Adrenal gland (tissue), 12 donors: ENCODE measurements around the gene PRKN. TPM values are rescaled to one million over a fixed set of nuclear protein-coding genes. Genes with fewer than 3 reads are reported as not detected.

Experiments used
- DNase-seq, 7 donors: peaks; one replicate each; pipeline ENCODE4 v3.0.0-alpha.2; 2019 to 2020
- H3K27ac ChIP-seq, 5 donors: fragments of 200-600 bp; sonication (generic) in 4 of 5; 1 replicate in 3 of 5; 2 replicates in 2 of 5; pipeline versions ENCODE4 v1.5.1 to v1.8.0; 2016 to 2020; ENCODE audit warnings: mild to moderate bottlenecking in 1 of 5
- H3K27me3 ChIP-seq: fragments of 200-600 bp; 2 replicates; pipeline ENCODE4 v1.8.0; 2021
- H3K36me3 ChIP-seq, 2 donors: fragments of 200-600 bp; replicated peaks in 1 of 2; 1 replicate in 1 of 2; 2 replicates in 1 of 2; pipeline versions ENCODE4 v1.5.1 to v1.8.0; 2018 to 2022
- H3K4me1 ChIP-seq, 2 donors: fragments of 200-600 bp; replicated peaks in 1 of 2; 1 replicate in 1 of 2; 2 replicates in 1 of 2; pipeline versions ENCODE4 v1.5.1 to v1.8.0; 2018 to 2021
- H3K4me3 ChIP-seq, 4 donors: fragments of 200-600 bp; sonication (generic) in 3 of 4; one replicate each; pipeline ENCODE4 v1.5.1; 2016 to 2018
- H3K9me3 ChIP-seq, 3 donors: fragments of 200-600 bp; sonication (generic) in 1 of 3; replicated peaks in 1 of 3; 1 replicate in 2 of 3; 2 replicates in 1 of 3; pipeline versions ENCODE4 v1.5.1 to v1.8.0; 2016 to 2021
- POLR2A ChIP-seq, 2 donors: fragments of 450-650 bp; IDR thresholded peaks; one replicate each; pipeline ENCODE4 v1.6.1; 2017; ENCODE audit warnings: antibody characterized with exemption in 2 of 2, mild to moderate bottlenecking in 2 of 2, moderate library complexity in 1 of 2
- WGBS, 4 donors: extraction: QIAGEN DNeasy Blood & Tissue Kit in 2 of 4; methylation state at CpG; one replicate each; pipeline versions ENCODE4 v1.1.5 to v1.1.7; 2013 to 2017; 5-methylcytosine and 5-hydroxymethylcytosine counted together
- intact Hi-C, 2 donors: fragments of 100-400 bp; cut with DNase I; formaldehyde crosslinking; loops; one replicate each; pipeline versions ENCODE4 v1.14.1 to v1.15.0; 2022 to 2023
- polyA plus RNA-seq, 3 donors: library from polyadenylated mRNA; stranded (reverse); fragments of 200-250 nt in 2 of 3; fragments of 350-450 nt in 1 of 3; fragmentation: Illumina TruSeq in 1 of 3; extraction: RNeasy Lipid Tissue Mini Kit (QIAGEN cat#74804) in 1 of 3; gene quantifications; one replicate each; pipeline ENCODE4 v1.2.3, GENCODE V29; 2013 to 2014
- total RNA-seq, 9 donors: library from RNA; depleted of rRNA in 4 of 9; stranded (reverse); fragments of >200 nt in 4 of 9; fragments of 120-200 nt in 1 of 9; fragmentation: NEBNext Ultra II Directional in 1 of 9; extraction: Animal tissue kit (Norgen Biotek cat#: 25700) in 1 of 9; gene quantifications; one replicate each; pipeline versions ENCODE4 v1.1.0 to v1.2.4, GENCODE V29; 2013 to 2023
- TF ChIP-seq, protein P1 (sequence below), 6 experiments: fragments of 450-650 bp in 4 of 6; fragments of 200-600 bp in 2 of 6; sonication (generic) in 1 of 6; IDR thresholded peaks; 1 replicate in 5 of 6; 2 replicates in 1 of 6; pipeline versions ENCODE4 v1.5.1 to v1.8.0; 2016 to 2021; ENCODE audit warnings: antibody characterized with exemption in 6 of 6, mild to moderate bottlenecking in 2 of 6, moderate library complexity in 1 of 6
- donor health status: healthy with polysubstance abuse.
- donor health status: Bipolar disorder and iron deficiency.
- donor health status: DM: yes; HTN: yes; CAD: no.
- donor health status: DM: no; HTN: no; CAD: no.
- donor health status: DM: no; HTN: no; CAD: no.
- donor health status: DM: yes; HTN: yes; CAD: no.

The PRKN gene
- total and polyA plus RNA-seq, 12 donors, result 1.9 to 159 (median 13.3) TPM

DNA sequence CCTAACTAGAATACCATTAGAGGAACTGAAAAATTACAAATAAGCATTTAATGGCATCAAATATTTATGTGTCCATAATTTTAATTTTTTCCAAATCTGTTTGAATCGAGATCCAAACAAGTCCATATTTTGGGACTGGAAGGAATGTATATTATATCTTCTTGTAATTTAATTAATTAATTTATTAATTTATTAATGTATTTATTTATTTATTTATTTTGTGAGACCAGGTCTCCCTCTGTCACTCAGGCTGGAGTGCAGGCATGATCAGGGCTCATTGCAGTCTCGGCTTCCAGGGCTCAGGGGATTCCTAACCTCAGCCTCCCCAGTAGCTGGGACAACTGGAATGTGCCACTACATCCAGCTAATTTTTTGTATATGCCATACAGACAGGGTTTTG is 453.6 kb downstream of the PRKN start:
- no peak for DNase-seq
- Histone ChIP-seq H3K4me1 (no peaks in the 10 kb centered on the region), H3K4me3 (no peak overlapping the region), H3K27ac (no peak overlapping the region), H3K27me3 (no peaks in the 10 kb centered on the region), H3K36me3 (no peaks in the 10 kb centered on the region), H3K9me3 (no peaks in the 10 kb centered on the region)
- TF ChIP-seq POLR2A (IDR thresholded peaks at IDR 0.05), result no peak
- TF ChIP-seq, protein P1, sequence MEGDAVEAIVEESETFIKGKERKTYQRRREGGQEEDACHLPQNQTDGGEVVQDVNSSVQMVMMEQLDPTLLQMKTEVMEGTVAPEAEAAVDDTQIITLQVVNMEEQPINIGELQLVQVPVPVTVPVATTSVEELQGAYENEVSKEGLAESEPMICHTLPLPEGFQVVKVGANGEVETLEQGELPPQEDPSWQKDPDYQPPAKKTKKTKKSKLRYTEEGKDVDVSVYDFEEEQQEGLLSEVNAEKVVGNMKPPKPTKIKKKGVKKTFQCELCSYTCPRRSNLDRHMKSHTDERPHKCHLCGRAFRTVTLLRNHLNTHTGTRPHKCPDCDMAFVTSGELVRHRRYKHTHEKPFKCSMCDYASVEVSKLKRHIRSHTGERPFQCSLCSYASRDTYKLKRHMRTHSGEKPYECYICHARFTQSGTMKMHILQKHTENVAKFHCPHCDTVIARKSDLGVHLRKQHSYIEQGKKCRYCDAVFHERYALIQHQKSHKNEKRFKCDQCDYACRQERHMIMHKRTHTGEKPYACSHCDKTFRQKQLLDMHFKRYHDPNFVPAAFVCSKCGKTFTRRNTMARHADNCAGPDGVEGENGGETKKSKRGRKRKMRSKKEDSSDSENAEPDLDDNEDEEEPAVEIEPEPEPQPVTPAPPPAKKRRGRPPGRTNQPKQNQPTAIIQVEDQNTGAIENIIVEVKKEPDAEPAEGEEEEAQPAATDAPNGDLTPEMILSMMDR (IDR thresholded peaks at IDR 0.05), result no peak
- intact Hi-C loops, result no loop called here
- WGBS, 4 donors, result 91 to 95% (median 93%) methylated on average over 2 of the region's 2 CpGs

DNA sequence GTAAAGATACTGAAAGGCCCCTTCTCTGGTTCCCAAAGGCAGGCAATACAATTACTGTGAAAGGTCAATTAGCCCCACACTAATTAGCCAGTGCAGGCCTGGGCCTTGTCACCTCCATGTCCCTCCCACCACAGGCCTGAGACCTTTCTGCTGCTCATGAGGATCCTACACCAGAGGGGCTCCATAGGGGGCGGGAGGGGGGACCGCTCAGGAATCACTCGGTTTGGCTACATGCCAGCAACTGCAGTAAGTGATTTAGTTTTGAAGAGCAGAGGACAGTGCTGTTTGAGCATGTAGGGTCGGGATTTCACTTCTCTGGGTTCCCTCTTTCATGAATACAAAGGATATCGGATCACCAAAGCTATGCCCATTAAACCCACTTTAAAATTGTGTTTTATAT is 455.6 kb downstream of the PRKN start:
- Histone ChIP-seq H3K27ac (no peak overlapping the region), H3K4me3 (no peak overlapping the region), H3K27me3 (no peaks in the 10 kb centered on the region), H3K4me1 (no peaks in the 10 kb centered on the region), H3K9me3 (no peaks in the 10 kb centered on the region), H3K36me3 (no peaks in the 10 kb centered on the region)
- no peak for DNase-seq
- TF ChIP-seq, protein P1 (IDR thresholded peaks at IDR 0.05), result no peak
- no peak for TF ChIP-seq POLR2A (IDR thresholded peaks at IDR 0.05)
- intact Hi-C loops, result no loop called here
- 78 to 80% (median 79%) methylated on average over 5 of the region's 5 CpGs for WGBS, 4 donors

DNA sequence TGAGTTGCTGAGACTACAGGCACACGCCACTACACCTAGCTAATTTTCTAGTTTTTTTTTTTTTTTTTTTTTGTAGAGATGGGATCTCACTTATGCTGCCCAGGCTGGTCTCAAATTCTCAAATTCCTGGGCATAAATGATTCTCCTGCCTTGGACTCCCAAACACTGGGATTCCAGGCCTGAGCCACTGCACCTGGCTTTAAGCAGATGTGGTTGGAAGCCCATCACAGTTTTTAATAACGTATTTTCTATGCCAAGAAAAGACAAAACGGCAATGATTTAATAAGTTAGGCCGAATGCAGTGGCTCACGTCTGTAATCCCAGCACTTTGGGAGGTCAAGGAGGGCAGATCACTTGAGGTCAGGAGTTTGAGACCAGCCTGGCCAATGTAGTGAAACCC is 456.6 kb downstream of the PRKN start:
- intact Hi-C loops, result no loop called here
- no peaks in the 10 kb centered on the region for H3K36me3 ChIP-seq
- no peaks in the 10 kb centered on the region for H3K4me1 ChIP-seq
- no peak overlapping the region for H3K4me3 ChIP-seq
- H3K27me3 ChIP-seq, result no peaks in the 10 kb centered on the region
- no peak for DNase-seq
- TF ChIP-seq, protein P1 (IDR thresholded peaks at IDR 0.05), result no peak
- H3K9me3 ChIP-seq, result no peaks in the 10 kb centered on the region
- 93 to 96% (median 94%) methylated on average over 5 of the region's 5 CpGs for WGBS, 4 donors
- H3K27ac ChIP-seq, result no peak overlapping the region

DNA sequence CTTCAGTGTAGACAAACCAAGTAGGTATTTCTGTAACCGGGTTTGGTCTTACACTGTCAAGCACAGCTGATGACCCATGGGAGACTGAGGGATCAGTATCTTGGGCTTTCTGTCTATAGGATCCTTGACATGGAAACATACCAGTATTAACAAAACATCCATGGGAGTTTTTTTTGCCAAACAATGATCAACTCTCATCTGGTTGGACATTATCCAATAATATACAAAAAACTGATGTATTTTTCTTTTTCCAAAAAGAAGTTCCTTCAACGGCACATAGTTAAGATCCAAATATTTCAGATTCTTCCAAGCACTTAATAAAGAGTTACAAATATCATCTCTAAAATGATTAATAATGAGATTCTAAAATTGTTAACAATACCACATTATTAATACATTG is 459.9 kb downstream of the PRKN start:
- no peak for TF ChIP-seq POLR2A (IDR thresholded peaks at IDR 0.05)
- TF ChIP-seq, protein P1 (IDR thresholded peaks at IDR 0.05), result no peak
- Histone ChIP-seq H3K27ac (no peak overlapping the region), H3K4me1 (no peaks in the 10 kb centered on the region), H3K27me3 (no peaks in the 10 kb centered on the region), H3K36me3 (no peaks in the 10 kb centered on the region), H3K9me3 (no peaks in the 10 kb centered on the region), H3K4me3 (no peak overlapping the region)
- DNase-seq, result no peak
- WGBS, 4 donors, result 75 to 89% (median 88%) methylated on average over 2 of the region's 2 CpGs
- intact Hi-C loops, result no loop called here
